Measurements from ENCODE around the gene SHISA7. TPM values are rescaled to one million over a fixed set of nuclear protein-coding genes. Genes with fewer than 3 reads are reported as not detected.

Gene SHISA7
- total and polyA plus RNA-seq, 5 donors from 2014 or later, result not detected

DNA sequence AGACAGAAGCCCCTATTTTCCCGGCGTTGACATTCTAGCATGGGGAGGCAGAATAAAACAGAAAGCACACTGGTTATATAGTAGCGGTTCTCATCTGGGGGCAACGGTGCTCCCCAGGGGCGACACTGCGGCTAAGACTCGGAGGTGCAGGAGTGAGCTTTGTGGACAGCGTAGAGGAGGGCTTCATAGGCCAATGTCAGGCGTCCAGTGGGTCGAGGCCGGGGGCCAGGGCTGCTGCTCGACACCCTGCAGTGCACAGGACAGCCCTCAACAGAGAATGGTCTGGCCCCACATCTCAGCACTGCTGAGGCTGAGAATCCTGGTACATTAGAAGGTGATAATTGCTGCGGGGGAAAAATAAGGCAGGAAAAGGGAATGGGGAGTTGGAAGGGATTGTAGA, 34.8 kb upstream of the SHISA7 start:
- H3K9me3 Mint-ChIP-seq, result no peaks in the 10 kb centered on the region
- no peak for DNase-seq
- Histone ChIP-seq H3K9me3 (ENCODE audit: control insufficient read depth in 2 of 2, low read length in 2 of 2) (no peaks in the 10 kb centered on the region), H3K36me3 (ENCODE audit: control insufficient read depth, insufficient read depth, low read length) (no peaks in the 10 kb centered on the region), H3K4me3 (ENCODE audit: low read depth, low read length) (peak overlapping the region; percentile 37), H3K4me1 (ENCODE audit: control insufficient read depth, insufficient read depth, low read length, poor library complexity, severe bottlenecking) (peaks cover 19% of the 10 kb centered on the region), H3K27ac (ENCODE audit: insufficient read depth, low read length, poor library complexity, severe bottlenecking) (no peak overlapping the region), H3K27me3 (ENCODE audit: control insufficient read depth, insufficient read depth, low read length) (no peaks in the 10 kb centered on the region)
- peaks cover 0 to 42% (median 23%) of the 10 kb centered on the region in 4 donors for H3K4me1 Mint-ChIP-seq
- peak overlapping the region; percentile 56 to 98 (median 88) for H3K4me3 Mint-ChIP-seq
- H3K27me3 Mint-ChIP-seq, result peaks cover 5% of the 10 kb centered on the region
- peak overlapping the region in 2 of 3 donors; percentile 78 to 94 for H3K27ac Mint-ChIP-seq
- ATAC-seq (ENCODE audit: low read depth in 2 of 2), result no peak
- peaks cover 5% of the 10 kb centered on the region for H3K36me3 Mint-ChIP-seq

DNA sequence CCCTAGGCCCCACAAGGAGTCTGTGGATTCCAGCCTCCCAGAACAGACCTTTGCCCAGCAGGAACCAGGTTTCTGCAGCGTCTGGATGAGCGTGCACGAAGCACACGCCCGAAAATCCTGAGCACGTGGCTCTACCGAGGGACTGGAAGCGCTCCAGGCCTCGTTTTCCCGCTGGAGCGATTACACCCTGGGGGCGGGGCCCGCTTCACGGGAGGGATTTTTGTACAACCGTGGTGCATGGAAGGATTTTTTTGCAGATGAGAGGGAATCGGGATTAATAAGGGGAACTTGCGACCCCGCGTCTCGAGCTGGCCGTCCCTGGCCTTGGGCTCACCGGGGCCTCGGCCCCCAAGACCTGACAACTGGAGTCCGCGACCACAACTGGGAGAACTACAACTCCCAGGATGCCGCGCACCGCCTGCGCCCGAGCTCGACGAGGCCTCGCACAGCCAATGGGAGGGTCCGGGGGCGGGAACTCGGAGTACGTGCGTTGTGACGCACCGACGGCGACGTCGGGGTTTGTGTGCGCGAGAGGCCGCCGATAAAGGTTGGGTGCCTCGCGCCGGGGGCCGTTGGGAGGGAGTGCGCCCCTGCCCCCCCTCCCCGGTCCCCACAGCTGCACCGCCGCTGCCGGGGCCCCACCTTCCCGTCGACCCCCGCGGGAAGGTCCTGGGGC, 33.1 kb upstream of the SHISA7 start, which contains the start of gene ZNF628:
TSS of gene ZNF628 (plus strand) at position 518 of the 676 bp plus-strand sequence. CDS start 3,294 bp downstream, outside the sequence.
- peaks cover 5% of the 10 kb centered on the region for H3K36me3 Mint-ChIP-seq
- peak within 1 kb of the TSS; percentile 92 to 98 (median 94) for H3K4me3 Mint-ChIP-seq

DNA sequence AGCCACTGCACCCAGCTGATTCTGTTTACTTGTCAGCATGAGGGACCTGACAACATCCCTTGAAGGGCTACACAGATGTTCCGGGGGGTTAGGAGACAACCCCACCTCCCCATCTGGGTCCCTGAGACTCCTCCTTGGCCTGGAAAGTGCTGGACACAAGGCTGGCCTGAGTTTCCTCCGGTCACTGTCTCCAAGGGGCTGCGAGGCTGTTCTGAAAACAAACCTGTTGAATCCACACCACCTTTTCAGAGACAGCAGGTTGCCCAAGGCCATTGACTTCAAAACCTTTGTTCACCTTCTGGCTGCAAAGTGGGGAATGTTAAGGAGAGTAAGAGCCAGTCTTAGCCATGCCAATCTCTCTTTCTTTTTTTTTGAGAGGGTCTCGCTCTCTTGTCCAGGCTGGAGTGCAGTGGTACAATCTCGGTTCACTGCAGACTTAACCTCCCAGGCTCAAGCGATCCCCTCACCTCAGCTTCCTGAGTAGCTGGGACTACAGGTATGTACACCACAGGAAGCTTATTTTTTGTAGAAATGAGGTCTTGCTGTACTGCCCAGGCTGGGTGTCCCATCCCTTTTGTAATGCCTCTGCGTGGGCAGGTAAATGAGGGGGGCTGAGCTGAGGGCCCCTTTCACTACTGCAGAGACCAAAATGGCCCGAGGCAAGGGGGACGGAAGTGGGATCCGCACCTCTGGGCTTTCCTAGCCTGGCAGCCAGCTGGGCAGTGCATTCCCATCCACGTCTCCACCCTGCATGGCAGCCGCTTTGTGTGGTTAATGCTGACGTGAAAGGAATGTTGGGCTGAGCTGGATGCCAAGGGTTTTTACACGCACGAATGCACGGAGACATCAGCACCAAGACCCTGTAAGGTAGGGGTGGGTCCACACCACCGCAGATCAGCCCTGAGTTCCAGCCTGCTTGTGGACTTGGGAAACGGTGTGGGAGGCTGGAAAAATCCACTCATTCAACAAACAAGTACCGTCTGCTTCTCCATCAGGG, 31.5 kb upstream of the SHISA7 start:
- H3K27ac Mint-ChIP-seq, result peak overlapping the region in 2 of 3 donors; percentile 41 to 69
- peaks cover 19% of the 10 kb centered on the region for H3K4me1 ChIP-seq (ENCODE audit: control insufficient read depth, insufficient read depth, low read length, poor library complexity, severe bottlenecking)
- no peak overlapping the region for H3K4me3 ChIP-seq (ENCODE audit: low read depth, low read length)
- DNase-seq (no peak), ATAC-seq (ENCODE audit: low read depth in 2 of 2) (no peak)
- H3K27me3 ChIP-seq (ENCODE audit: control insufficient read depth, insufficient read depth, low read length), result no peaks in the 10 kb centered on the region
- peak overlapping the region; percentile 60 to 91 (median 74) for H3K4me3 Mint-ChIP-seq
- peaks cover 0 to 34% (median 18%) of the 10 kb centered on the region in 4 donors for H3K4me1 Mint-ChIP-seq
- no peaks in the 10 kb centered on the region for H3K9me3 ChIP-seq (ENCODE audit: control insufficient read depth in 2 of 2, low read length in 2 of 2)
- no peaks in the 10 kb centered on the region for H3K36me3 ChIP-seq (ENCODE audit: control insufficient read depth, insufficient read depth, low read length)
- H3K36me3 Mint-ChIP-seq, result peaks cover under 1% of the 10 kb centered on the region
- peaks cover 5% of the 10 kb centered on the region for H3K27me3 Mint-ChIP-seq
- H3K9me3 Mint-ChIP-seq, result no peaks in the 10 kb centered on the region
- no peak overlapping the region for H3K27ac ChIP-seq (ENCODE audit: insufficient read depth, low read length, poor library complexity, severe bottlenecking)

More for the DNA sequence above, 33.1 kb upstream of the SHISA7 start, which contains the start of gene ZNF628:
- ATAC-seq (ENCODE audit: low read depth in 2 of 2) (peak; percentile 93 to 95), DNase-seq (peak; percentile 96 to 99 (median 98))
- Histone ChIP-seq H3K4me3 (ENCODE audit: low read depth, low read length) (peak within 1 kb of the TSS; percentile 93), H3K36me3 (ENCODE audit: control insufficient read depth, insufficient read depth, low read length) (no peaks in the 10 kb centered on the region), H3K27me3 (ENCODE audit: control insufficient read depth, insufficient read depth, low read length) (no peaks in the 10 kb centered on the region), H3K27ac (ENCODE audit: insufficient read depth, low read length, poor library complexity, severe bottlenecking) (peak within 1 kb of the TSS; percentile 93), H3K4me1 (ENCODE audit: control insufficient read depth, insufficient read depth, low read length, poor library complexity, severe bottlenecking) (peaks cover 19% of the 10 kb centered on the region), H3K9me3 (ENCODE audit: control insufficient read depth in 2 of 2, low read length in 2 of 2) (no peaks in the 10 kb centered on the region)
- peaks cover 0 to 42% (median 23%) of the 10 kb centered on the region in 4 donors for H3K4me1 Mint-ChIP-seq
- H3K27me3 Mint-ChIP-seq, result peaks cover 5% of the 10 kb centered on the region
- peak within 1 kb of the TSS; percentile 76 to 94 (median 90) for H3K27ac Mint-ChIP-seq
- H3K9me3 Mint-ChIP-seq, result no peaks in the 10 kb centered on the region

DNA sequence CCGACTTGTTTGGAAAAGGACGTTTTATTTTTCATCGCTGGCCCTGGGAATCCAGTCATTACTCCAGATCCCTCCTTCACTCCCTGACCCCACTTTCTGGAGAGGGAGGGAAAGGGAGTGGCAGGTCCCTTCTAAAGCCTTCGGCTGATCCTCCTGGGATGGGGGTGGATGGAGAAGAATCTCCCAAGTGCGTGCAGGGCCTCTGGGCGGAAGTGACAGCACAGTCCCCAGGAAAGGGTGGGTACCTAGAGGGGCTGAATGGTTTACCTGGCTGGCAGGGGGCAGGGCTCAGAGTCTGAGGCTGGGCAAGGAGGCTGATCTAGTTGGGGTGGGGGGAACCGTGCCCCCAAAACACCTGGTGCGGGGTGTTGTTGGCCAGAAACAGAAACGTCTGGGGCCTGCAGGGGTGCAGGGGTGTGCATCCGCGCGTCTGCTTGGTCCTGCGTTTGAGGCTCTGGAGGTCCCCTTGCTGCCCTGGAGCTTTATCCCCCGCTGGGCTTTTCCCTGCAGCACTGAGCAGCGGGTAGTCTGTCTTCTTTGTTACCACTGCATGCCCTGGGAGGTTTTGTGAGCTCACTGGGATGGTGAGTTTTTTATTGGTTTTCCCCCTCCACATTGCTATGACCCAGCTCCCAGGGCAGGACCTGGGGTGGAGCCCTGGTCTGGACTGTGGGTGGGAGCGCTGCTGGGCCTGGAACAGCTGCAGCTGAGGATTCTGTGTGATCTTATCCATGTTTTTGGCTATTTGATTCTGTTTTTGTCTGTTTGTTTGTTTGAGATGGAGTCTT, 30.3 kb upstream of the SHISA7 start:
- H3K4me1 Mint-ChIP-seq, result peaks cover 0 to 23% (median 11%) of the 10 kb centered on the region in 4 donors
- Histone ChIP-seq H3K4me3 (ENCODE audit: low read depth, low read length) (no peak overlapping the region), H3K36me3 (ENCODE audit: control insufficient read depth, insufficient read depth, low read length) (no peaks in the 10 kb centered on the region), H3K27ac (ENCODE audit: insufficient read depth, low read length, poor library complexity, severe bottlenecking) (no peak overlapping the region), H3K27me3 (ENCODE audit: control insufficient read depth, insufficient read depth, low read length) (no peaks in the 10 kb centered on the region), H3K9me3 (ENCODE audit: control insufficient read depth in 2 of 2, low read length in 2 of 2) (no peaks in the 10 kb centered on the region), H3K4me1 (ENCODE audit: control insufficient read depth, insufficient read depth, low read length, poor library complexity, severe bottlenecking) (peaks cover 19% of the 10 kb centered on the region)
- peak overlapping the region in 3 of 4 donors; percentile 27 to 50 (median 35) for H3K4me3 Mint-ChIP-seq
- peaks cover 5% of the 10 kb centered on the region for H3K27me3 Mint-ChIP-seq
- ATAC-seq (ENCODE audit: low read depth in 2 of 2) (no peak), DNase-seq (no peak)
- no peaks in the 10 kb centered on the region for H3K36me3 Mint-ChIP-seq
- peak overlapping the region in 1 of 3 donors; percentile 52 for H3K27ac Mint-ChIP-seq
- no peaks in the 10 kb centered on the region for H3K9me3 Mint-ChIP-seq

DNA sequence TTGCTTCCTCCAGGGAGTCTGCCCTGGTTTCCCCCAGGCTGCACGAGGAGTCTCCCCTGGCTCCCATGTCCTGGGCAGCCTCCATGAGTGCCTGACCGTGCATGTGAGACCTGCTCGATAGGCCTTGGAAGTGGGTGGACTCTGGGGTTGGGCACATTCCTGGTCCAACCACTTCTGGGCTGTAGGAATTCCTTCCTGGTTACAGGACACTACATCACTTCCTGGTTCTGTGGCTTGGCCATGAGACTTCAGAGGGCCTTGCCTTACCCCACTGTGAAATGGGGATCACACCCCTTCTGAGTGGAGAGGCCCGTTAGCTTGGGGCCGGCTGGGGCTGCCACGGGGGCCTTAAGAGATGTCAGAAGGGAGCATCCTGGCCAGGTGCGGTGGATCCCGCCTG, 29.4 kb upstream of the SHISA7 start:
- Mint-ChIP-seq H3K9me3 (no peaks in the 10 kb centered on the region), H3K36me3 (no peaks in the 10 kb centered on the region), H3K27me3 (peaks cover 5% of the 10 kb centered on the region), H3K4me3 (no peak overlapping the region), H3K27ac (no peak overlapping the region), H3K4me1 (peaks cover 0 to 17% (median 5%) of the 10 kb centered on the region in 4 donors)
- peaks cover 19% of the 10 kb centered on the region for H3K4me1 ChIP-seq (ENCODE audit: control insufficient read depth, insufficient read depth, low read length, poor library complexity, severe bottlenecking)
- ATAC-seq (ENCODE audit: low read depth in 2 of 2) (no peak), DNase-seq (no peak)
- no peak overlapping the region for H3K27ac ChIP-seq (ENCODE audit: insufficient read depth, low read length, poor library complexity, severe bottlenecking)
- no peaks in the 10 kb centered on the region for H3K36me3 ChIP-seq (ENCODE audit: control insufficient read depth, insufficient read depth, low read length)
- H3K4me3 ChIP-seq (ENCODE audit: low read depth, low read length), result no peak overlapping the region
- no peaks in the 10 kb centered on the region for H3K27me3 ChIP-seq (ENCODE audit: control insufficient read depth, insufficient read depth, low read length)
- no peaks in the 10 kb centered on the region for H3K9me3 ChIP-seq (ENCODE audit: control insufficient read depth in 2 of 2, low read length in 2 of 2)

DNA sequence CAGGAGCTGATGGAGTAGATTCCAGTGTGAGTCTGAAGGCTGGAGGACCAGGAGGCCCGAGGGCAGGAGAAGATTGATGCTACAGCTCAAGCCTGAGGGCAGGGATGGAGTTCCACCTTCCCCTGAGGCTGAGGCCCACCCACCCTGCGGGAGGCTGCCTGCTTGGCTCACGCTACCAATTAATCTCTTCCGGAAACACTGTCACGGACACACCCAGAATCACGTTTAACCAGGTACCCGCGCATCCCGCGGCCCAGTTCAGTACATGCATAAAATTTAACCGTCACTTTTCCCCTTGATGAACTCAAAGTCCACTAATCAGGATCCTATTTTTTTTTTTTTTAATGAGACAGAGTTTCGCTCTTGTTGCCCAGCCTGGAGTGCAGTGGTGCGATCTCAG, 28.2 kb upstream of the SHISA7 start:
- H3K4me3 Mint-ChIP-seq, result peak overlapping the region in 1 of 4 donors; percentile 38
- Histone ChIP-seq H3K4me3 (ENCODE audit: low read depth, low read length) (no peak overlapping the region), H3K27ac (ENCODE audit: insufficient read depth, low read length, poor library complexity, severe bottlenecking) (no peak overlapping the region), H3K27me3 (ENCODE audit: control insufficient read depth, insufficient read depth, low read length) (no peaks in the 10 kb centered on the region), H3K36me3 (ENCODE audit: control insufficient read depth, insufficient read depth, low read length) (no peaks in the 10 kb centered on the region), H3K9me3 (ENCODE audit: control insufficient read depth in 2 of 2, low read length in 2 of 2) (no peaks in the 10 kb centered on the region), H3K4me1 (ENCODE audit: control insufficient read depth, insufficient read depth, low read length, poor library complexity, severe bottlenecking) (peaks cover 13% of the 10 kb centered on the region)
- H3K27ac Mint-ChIP-seq, result no peak overlapping the region
- no peaks in the 10 kb centered on the region for H3K27me3 Mint-ChIP-seq
- DNase-seq, result no peak
- peaks cover 0 to 8% (median 1%) of the 10 kb centered on the region in 4 donors for H3K4me1 Mint-ChIP-seq
- H3K9me3 Mint-ChIP-seq, result no peaks in the 10 kb centered on the region
- no peak for ATAC-seq (ENCODE audit: low read depth in 2 of 2)
- no peaks in the 10 kb centered on the region for H3K36me3 Mint-ChIP-seq

DNA sequence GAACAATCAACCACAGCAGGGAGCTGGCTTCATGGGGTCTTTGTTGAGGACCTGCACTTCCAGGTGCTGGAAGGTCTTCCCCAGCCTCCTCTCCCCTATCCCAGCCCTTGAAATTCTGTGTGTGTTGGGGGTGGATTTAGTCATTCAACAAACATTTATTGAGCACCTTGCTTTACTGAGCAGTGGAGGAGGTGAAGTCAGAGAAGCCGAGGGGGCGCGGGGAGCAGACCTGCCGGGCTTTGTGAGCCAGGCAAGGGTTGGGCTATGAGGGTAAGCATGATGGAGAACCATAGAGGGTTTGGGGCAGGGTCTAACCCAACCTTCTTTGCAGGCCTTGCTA, 24.9 kb upstream of the SHISA7 start:
- Histone ChIP-seq H3K36me3 (ENCODE audit: control insufficient read depth, insufficient read depth, low read length) (no peaks in the 10 kb centered on the region), H3K27ac (ENCODE audit: insufficient read depth, low read length, poor library complexity, severe bottlenecking) (no peak overlapping the region), H3K4me3 (ENCODE audit: low read depth, low read length) (no peak overlapping the region), H3K27me3 (ENCODE audit: control insufficient read depth, insufficient read depth, low read length) (no peaks in the 10 kb centered on the region), H3K9me3 (ENCODE audit: control insufficient read depth in 2 of 2, low read length in 2 of 2) (no peaks in the 10 kb centered on the region), H3K4me1 (ENCODE audit: control insufficient read depth, insufficient read depth, low read length, poor library complexity, severe bottlenecking) (peaks cover 6% of the 10 kb centered on the region)
- no peak for ATAC-seq (ENCODE audit: low read depth in 2 of 2)
- Mint-ChIP-seq H3K4me3 (no peak overlapping the region), H3K9me3 (no peaks in the 10 kb centered on the region), H3K27me3 (no peaks in the 10 kb centered on the region), H3K27ac (no peak overlapping the region), H3K4me1 (peaks cover 0 to 3% (median 1%) of the 10 kb centered on the region in 4 donors), H3K36me3 (no peaks in the 10 kb centered on the region)
- no peak for DNase-seq
